NCI-H446 (cell line): ENCODE results near the gene EXOC1.
"Not testable (repeated sequence)": the region's sequence is repeated elsewhere in the genome, so short reads cannot be mapped to it uniquely, and the experiment has no call there.

Experiments used
- DNase-seq, 2 experiments: peaks; one replicate each; lab custom pipeline; 2025; lab: John Stamatoyannopoulos, UW

Gene EXOC1, protein sequence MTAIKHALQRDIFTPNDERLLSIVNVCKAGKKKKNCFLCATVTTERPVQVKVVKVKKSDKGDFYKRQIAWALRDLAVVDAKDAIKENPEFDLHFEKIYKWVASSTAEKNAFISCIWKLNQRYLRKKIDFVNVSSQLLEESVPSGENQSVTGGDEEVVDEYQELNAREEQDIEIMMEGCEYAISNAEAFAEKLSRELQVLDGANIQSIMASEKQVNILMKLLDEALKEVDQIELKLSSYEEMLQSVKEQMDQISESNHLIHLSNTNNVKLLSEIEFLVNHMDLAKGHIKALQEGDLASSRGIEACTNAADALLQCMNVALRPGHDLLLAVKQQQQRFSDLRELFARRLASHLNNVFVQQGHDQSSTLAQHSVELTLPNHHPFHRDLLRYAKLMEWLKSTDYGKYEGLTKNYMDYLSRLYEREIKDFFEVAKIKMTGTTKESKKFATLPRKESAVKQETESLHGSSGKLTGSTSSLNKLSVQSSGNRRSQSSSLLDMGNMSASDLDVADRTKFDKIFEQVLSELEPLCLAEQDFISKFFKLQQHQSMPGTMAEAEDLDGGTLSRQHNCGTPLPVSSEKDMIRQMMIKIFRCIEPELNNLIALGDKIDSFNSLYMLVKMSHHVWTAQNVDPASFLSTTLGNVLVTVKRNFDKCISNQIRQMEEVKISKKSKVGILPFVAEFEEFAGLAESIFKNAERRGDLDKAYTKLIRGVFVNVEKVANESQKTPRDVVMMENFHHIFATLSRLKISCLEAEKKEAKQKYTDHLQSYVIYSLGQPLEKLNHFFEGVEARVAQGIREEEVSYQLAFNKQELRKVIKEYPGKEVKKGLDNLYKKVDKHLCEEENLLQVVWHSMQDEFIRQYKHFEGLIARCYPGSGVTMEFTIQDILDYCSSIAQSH

GRCh38 chr4:55853484-55854046 lies at the start of gene EXOC1:
Gene EXOC1, plus strand, starts transcription at chr4:55853648. Its CDS starts 4,676 bp downstream, at chr4:55858324.
- peak; percentile 92 to 97 for DNase-seq

- DNase-seq = no peak
These were observed 45.9 kb upstream of the EXOC1 start for GRCh38 chr4:55807556-55807955.

DNA sequence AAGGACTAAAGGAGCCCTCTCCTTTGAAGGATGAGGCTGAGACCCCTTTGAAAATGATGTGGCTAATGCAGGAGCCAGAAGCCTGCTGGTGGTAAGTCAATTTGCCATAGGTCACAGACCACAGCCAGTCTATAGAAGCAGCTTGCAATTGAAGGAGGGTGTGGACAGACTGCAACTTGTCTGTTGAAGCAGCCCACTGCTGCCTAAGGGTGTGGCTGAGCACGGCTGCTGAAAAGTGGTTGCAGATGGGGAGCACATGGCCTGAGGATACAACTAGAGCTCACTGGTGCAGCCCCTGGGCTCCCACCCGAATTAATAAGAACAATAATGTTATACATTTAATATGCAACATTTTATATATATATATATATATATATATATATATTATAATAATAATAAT lies 45.3 kb upstream of the EXOC1 start:
- no peak for DNase-seq

- no peak for DNase-seq
These were observed 44.8 kb upstream of the EXOC1 start for GRCh38 chr4:55808632-55809031.

DNA sequence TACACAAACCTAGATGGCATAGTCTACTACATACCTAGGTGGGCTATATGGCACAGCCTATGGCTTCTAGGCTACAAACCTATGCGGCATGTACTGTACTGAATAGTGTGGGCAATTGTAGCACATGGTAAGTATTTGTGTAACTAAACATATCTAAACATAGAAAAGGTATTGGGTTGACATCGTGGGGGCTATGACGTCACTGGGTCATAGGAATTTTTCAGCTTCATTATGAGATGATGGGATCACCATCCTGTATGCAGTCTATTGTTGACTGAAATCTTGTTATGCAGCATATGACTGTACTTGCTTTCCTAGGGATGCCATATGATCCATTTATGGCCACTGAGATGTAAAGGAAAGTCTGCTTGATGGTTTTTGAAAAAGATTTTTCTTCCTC lies 35.8 kb upstream of the EXOC1 start:
- DNase-seq = no peak

DNA sequence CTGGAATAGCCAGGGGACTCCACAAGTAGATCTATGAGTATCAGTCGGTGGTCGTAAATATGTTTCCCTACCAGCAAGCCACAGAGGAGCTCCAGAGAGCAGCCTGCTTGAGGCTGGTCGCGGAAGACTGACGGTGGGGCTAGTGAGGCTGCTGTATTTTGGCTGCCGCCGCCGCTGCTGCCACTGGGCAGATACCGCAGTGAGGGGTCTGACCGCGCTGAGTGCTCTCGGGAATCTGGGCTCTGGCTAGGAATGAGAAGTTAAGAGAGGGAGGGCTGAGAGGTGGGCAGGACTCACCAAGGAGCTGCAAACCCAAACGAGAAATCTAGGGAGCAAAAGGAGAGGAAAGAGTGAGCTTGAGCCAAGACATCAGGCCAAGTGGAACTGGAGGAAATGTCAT lies 33.8 kb upstream of the EXOC1 start, which contains the start of gene EXOC1L:
EXOC1L (plus strand) TSS at position 157 of the 400 bp plus-strand sequence; CDS start at position 394, 237 bp downstream.
- peak in 1 of 2 experiments; percentile 7 for DNase-seq

DNA sequence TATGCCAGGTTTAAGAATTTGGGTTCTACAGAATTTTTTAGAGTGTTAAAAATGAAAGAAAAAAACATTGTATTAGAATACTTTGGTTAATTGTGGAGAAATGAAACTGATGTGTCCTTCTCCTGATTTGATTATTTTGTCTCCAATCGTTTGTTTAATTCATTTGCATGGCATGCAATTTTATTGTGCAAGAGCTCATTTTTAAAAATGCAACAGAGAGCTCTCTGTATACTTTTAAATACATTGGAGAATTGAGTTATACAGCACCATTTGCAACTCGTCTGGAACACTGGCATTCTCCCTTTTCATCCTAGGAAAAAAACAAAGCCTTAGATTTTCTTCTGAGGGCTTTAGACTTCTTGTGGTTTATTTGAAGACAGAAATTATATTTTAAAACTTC lies 33.2 kb upstream of the EXOC1 start:
- no peak for DNase-seq

DNA sequence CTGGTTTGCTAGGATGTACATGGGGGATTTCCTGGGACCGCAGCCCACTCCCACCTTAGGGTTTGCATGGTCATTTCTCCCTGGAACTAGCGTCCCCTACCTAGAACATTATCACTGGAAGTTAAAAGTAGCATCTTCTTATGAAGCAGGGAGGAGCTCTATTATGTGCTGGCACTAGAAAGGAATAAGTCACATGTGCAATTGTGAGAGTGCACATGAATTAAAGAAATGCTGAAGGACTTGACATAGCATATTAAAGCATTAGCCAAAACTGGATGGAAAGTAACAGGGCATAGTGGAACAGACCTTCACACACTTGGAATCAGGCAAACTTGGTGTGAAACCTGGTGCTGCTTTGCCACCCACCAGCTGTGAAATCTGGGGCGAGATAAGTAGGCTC lies 31.1 kb upstream of the EXOC1 start:
- no peak for DNase-seq

GRCh38 chr4:55824865-55825264 lies 28.6 kb upstream of the EXOC1 start:
- no peak for DNase-seq

GRCh38 chr4:55826986-55827385 lies 26.5 kb upstream of the EXOC1 start:
- DNase-seq = no peak

DNA sequence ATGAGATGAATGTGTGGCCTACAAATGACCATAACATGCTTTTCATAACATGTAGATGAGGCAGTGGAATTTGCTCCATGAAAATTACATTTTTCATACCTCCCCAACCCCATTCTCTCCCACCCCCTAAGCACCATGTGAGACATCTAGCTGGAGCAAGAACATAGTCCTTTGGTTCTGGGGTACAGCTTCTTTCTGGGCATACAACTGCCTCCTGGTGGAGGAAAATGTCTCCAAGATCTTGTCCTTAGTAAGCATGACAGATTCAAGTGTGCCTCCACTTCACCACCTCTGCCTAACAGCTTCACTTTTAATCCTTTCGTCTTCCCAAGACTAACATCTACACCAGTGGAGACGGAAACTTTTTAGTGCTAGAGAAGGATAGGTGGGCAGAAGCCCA lies 25.9 kb upstream of the EXOC1 start:
- no peak for DNase-seq

GRCh38 chr4:55830048-55830447 lies 23.4 kb upstream of the EXOC1 start:
- no peak for DNase-seq

- no peak for DNase-seq
These were observed 22.7 kb upstream of the EXOC1 start for GRCh38 chr4:55830716-55831115.

DNA sequence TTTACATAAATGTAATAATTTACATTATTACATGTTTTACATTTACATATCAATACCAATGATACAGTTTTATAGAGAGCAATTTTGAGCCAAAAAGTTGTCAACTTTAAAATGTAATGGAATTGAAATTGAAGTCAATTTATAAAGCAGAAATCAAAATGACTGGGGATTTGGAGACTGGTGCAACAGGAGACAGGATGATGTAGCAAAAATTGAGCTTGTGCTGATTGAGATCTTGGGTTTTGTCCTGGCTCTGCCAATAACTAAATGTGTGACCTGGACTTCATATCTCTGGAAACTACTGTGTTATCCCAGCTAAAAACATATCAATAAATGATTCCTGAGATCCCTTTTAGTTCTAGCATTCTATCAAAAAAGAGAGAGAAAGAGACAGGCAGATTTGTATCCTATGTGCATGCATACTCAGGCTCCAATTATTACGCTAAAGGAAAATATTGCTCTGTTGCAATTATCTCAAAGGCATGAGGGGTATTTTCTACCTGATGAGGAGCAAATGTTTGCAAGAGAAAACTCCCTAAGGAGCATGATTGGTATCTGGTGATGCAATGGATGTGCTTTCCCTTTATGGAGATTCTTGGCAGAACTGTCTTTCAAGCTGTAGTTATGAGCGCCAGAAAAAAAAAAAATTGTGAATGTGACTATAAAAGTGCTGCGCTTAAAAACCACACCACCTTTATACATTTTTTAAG lies 19.2 kb upstream of the EXOC1 start:
- peak in 1 of 2 experiments; percentile 12 for DNase-seq

GRCh38 chr4:55837903-55838302 lies 15.5 kb upstream of the EXOC1 start:
- DNase-seq = no peak

GRCh38 chr4:55838356-55838755 lies 15.1 kb upstream of the EXOC1 start:
- no peak for DNase-seq

DNA sequence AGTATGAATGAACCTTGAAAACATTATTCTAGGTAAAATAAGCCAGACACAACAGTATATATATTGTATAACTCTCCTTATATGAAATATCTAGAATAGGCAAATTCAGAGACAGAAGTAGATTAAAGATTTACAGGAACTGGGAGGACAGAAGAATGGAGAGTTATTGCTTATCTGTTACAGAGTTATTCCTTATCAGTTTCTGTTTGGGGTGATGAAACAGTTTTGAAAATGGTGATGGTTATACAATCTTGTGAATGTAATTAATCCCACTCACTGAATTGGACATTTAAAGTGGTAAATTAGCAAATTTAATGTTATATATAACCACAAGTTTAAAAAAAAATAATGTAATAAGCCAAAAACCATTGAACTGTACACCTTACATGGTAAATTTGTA lies 14.5 kb upstream of the EXOC1 start:
- no peak for DNase-seq

GRCh38 chr4:55840956-55841355 lies 12.5 kb upstream of the EXOC1 start:
- DNase-seq = no peak

GRCh38 chr4:55841373-55842239 lies 11.8 kb upstream of the EXOC1 start:
- DNase-seq = not testable (repeated sequence)

GRCh38 chr4:55842312-55842711 lies 11.1 kb upstream of the EXOC1 start:
- not testable (repeated sequence) for DNase-seq

- DNase-seq = no peak
These were observed 3.7 kb upstream of the EXOC1 start for GRCh38 chr4:55849724-55850123.
